Left cardiac atrium (tissue), 4 donors: Measurements from ENCODE around the gene HOMER2. TPM values are rescaled to one million over a fixed set of nuclear protein-coding genes. Genes with fewer than 3 reads are reported as not detected.
"Not testable (repeated sequence)": the region's sequence is repeated elsewhere in the genome, so short reads cannot be mapped to it uniquely, and the experiment has no call there.

Experiments used
- ATAC-seq, 2 donors: fragments of 200-7000 bp; cut with Tn5 transposase; one replicate each; pipeline ENCODE4 v1.9.1; 2020; ENCODE audit warnings: mild to moderate bottlenecking in 2 of 2, moderate library complexity in 2 of 2
- DNase-seq: peaks from one replicate; pipeline ENCODE4 v3.0.0-alpha.2; 2020
- intact Hi-C, 2 donors: fragments of 100-400 bp; cut with DNase I; formaldehyde crosslinking; loops; one replicate each; pipeline versions ENCODE4 v1.14.1 to v1.15.1; 2022 to 2023
- long read RNA-seq: library from polyadenylated mRNA; unstranded; transcript quantifications from one replicate; pipeline ENCODE4 v2.0.0, GENCODE V29; 2021
- total RNA-seq, 2 donors: library from RNA; stranded (reverse); fragmentation: NEBNext Ultra II Directional; extraction: Animal tissue kit (Norgen Biotek cat#: 25700); gene quantifications; one replicate each; pipeline ENCODE4 v1.2.1, GENCODE V29; 2021
- donor health status: DM: no; HTN: yes; CAD: no.
- donor health status: DM: no; HTN: yes; CAD: no; lungs with severe emphysema.
- donor health status: DM: yes; HTN: yes; CAD: no.
- donor health status: Dilated cardiomyopathy.

HOMER2 gene
- 10 to 100 TPM; 12.6 to 19.2 TPM for total RNA-seq
- long read RNA-seq, partial matches to known transcripts = 0 of 3 reads
- long read RNA-seq, other reads (novel, unspliced or antisense) = 0 of 3 reads

- intact Hi-C loops = no loop called here
- peak; percentile 25 for DNase-seq
Observed at GRCh38 chr15:82952158-82953081, at the start of gene HOMER2. HOMER2 (minus strand) TSS chr15:82952720; CDS start chr15:82952535, 185 bp downstream.

GRCh38 chr15:83000672-83001031, 48.1 kb upstream of the HOMER2 start:
- ATAC-seq, DNase-seq: not testable (repeated sequence)
- intact Hi-C loops = loop anchor here (2.0 to 10.0 kb wide), 2 partner anchors 150 to 156 kb away; no protein-coding TSS in a partner anchor

More at GRCh38 chr15:82952158-82953081, at the start of gene HOMER2:
- peak; percentile 72 to 86 for ATAC-seq

- ATAC-seq (peak; percentile 78 to 79), DNase-seq (no peak)
- intact Hi-C loops = loop anchor here (2.0 to 10.0 kb wide), 2 partner anchors 149 to 155 kb away; no protein-coding TSS in a partner anchor
Observed at GRCh38 chr15:82999905-83000671, 47.6 kb upstream of the HOMER2 start.

GRCh38 chr15:82999426-82999825, 46.9 kb upstream of the HOMER2 start:
- ATAC-seq (no peak), DNase-seq (no peak)
- intact Hi-C loops = no loop called here

- no peak for DNase-seq
- intact Hi-C loops = no loop called here
- no peak for ATAC-seq
Observed at GRCh38 chr15:82995938-82996337, 43.4 kb upstream of the HOMER2 start.

- DNase-seq (no peak), ATAC-seq (no peak)
- intact Hi-C loops = no loop called here
Observed at GRCh38 chr15:82995076-82995475, 42.6 kb upstream of the HOMER2 start.

- intact Hi-C loops = no loop called here
- ATAC-seq = no peak
Observed at GRCh38 chr15:82993144-82993543, 40.6 kb upstream of the HOMER2 start.

GRCh38 chr15:82992436-82992998, 40.0 kb upstream of the HOMER2 start:
- DNase-seq = no peak
- intact Hi-C loops = no loop called here
- ATAC-seq = no peak

More at GRCh38 chr15:82993144-82993543, 40.6 kb upstream of the HOMER2 start:
- DNase-seq = no peak

- DNase-seq (no peak), ATAC-seq (peak; percentile 9 to 16)
- intact Hi-C loops = no loop called here
Observed at GRCh38 chr15:82986442-82986780, 33.9 kb upstream of the HOMER2 start.

- ATAC-seq (peak; percentile 98), DNase-seq (peak; percentile 94)
- intact Hi-C loops = no loop called here
Observed at GRCh38 chr15:82985688-82986441, 33.3 kb upstream of the HOMER2 start, which contains the start of gene RAMAC. RAMAC (plus strand) TSS chr15:82986210; CDS start chr15:82989019, 2,809 bp downstream.

GRCh38 chr15:82980981-82981380, 28.5 kb upstream of the HOMER2 start:
- no peak for DNase-seq
- ATAC-seq = no peak
- intact Hi-C loops = no loop called here

GRCh38 chr15:82979726-82980125, 27.2 kb upstream of the HOMER2 start:
- DNase-seq (no peak), ATAC-seq (no peak)
- intact Hi-C loops = no loop called here

GRCh38 chr15:82978438-82978837, 25.9 kb upstream of the HOMER2 start:
- no peak for ATAC-seq
- intact Hi-C loops = no loop called here
- no peak for DNase-seq

GRCh38 chr15:82977076-82977475, 24.6 kb upstream of the HOMER2 start:
- intact Hi-C loops = no loop called here
- no peak for ATAC-seq
- no peak for DNase-seq

- no peak for DNase-seq
- intact Hi-C loops = no loop called here
Observed at GRCh38 chr15:82972990-82973389, 20.5 kb upstream of the HOMER2 start.

GRCh38 chr15:82971218-82971984, 18.9 kb upstream of the HOMER2 start:
- ATAC-seq = peak in 1 of 2 donors; percentile 23
- intact Hi-C loops = no loop called here
- no peak for DNase-seq

More at GRCh38 chr15:82972990-82973389, 20.5 kb upstream of the HOMER2 start:
- ATAC-seq = no peak

GRCh38 chr15:82970696-82971095, 18.2 kb upstream of the HOMER2 start:
- peak in 1 of 2 donors; percentile 34 for ATAC-seq
- DNase-seq = no peak
- intact Hi-C loops = no loop called here
